ENCODE measurements around the gene PSTK.

PSTK gene

DNA sequence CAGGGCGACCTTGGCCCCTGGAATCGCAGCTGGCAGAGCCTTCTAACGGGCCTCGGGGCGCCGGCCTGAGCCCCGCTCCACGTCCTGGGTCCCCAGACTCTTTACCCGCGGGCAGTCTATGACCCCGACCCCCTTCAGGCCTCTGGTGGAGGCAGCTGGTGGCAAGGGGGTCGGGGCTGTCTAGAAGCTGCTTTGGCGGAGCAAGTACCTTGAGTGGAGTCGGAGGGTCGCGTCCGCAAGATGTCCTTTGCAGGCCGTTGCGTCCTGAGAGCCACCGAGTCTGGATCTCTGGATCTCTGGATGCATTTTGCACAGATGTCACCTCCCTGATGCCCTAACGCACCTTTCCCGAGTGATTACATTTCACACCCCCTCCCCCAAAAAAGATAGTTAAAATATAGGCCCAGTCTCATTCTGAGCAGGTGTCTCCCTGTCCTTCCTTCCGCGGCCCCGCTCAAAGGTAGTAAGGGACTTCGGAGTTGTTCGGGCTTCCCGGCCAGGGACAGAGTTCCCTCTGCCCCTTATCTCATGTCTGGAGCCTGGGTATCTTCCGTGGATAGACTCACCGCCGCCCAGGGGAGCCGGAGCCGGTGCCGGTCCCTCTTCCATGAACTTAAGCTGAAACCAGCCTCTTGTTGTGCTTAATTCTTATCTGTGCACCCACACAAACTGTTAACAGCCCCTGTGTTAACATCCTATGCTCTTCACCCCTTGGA is 29.1 kb downstream of the PSTK start:
- no peaks in the 10 kb centered on the region for H3K27me3 ChIP-seq (ENCODE audit: control insufficient read depth, insufficient read depth, low read length)
- peak overlapping the region; percentile 84 for H3K4me3 ChIP-seq (ENCODE audit: low read depth, low read length)
- peak overlapping the region; percentile 83 for H2AFZ ChIP-seq
- TF ChIP-seq, protein P1, sequence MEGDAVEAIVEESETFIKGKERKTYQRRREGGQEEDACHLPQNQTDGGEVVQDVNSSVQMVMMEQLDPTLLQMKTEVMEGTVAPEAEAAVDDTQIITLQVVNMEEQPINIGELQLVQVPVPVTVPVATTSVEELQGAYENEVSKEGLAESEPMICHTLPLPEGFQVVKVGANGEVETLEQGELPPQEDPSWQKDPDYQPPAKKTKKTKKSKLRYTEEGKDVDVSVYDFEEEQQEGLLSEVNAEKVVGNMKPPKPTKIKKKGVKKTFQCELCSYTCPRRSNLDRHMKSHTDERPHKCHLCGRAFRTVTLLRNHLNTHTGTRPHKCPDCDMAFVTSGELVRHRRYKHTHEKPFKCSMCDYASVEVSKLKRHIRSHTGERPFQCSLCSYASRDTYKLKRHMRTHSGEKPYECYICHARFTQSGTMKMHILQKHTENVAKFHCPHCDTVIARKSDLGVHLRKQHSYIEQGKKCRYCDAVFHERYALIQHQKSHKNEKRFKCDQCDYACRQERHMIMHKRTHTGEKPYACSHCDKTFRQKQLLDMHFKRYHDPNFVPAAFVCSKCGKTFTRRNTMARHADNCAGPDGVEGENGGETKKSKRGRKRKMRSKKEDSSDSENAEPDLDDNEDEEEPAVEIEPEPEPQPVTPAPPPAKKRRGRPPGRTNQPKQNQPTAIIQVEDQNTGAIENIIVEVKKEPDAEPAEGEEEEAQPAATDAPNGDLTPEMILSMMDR (IDR thresholded peaks at IDR 0.05), result no peak
- H3K9me3 ChIP-seq (ENCODE audit: control insufficient read depth, low read length), result no peaks in the 10 kb centered on the region
- H3K79me2 ChIP-seq, result peaks cover 41% of the 10 kb centered on the region
- no peaks in the 10 kb centered on the region for H3K4me1 ChIP-seq
- no peaks in the 10 kb centered on the region for H3K36me3 ChIP-seq (ENCODE audit: control insufficient read depth, insufficient read depth, low read length)
- H3K4me2 ChIP-seq (ENCODE audit: low read length), result peak overlapping the region; percentile 85
- H3K9ac ChIP-seq, result peak overlapping the region; percentile 81
- peak overlapping the region; percentile 55 for H3K27ac ChIP-seq

GRCh38 chr10:123011987-123012386 is 31.8 kb downstream of the PSTK start:
- TF ChIP-seq, protein P1 (IDR thresholded peaks at IDR 0.05), result no peak
- H3K9ac ChIP-seq, result no peak overlapping the region
- H3K79me2 ChIP-seq, result peaks cover 38% of the 10 kb centered on the region
- H3K27ac ChIP-seq, result no peak overlapping the region
- H3K27me3 ChIP-seq (ENCODE audit: control insufficient read depth, insufficient read depth, low read length), result no peaks in the 10 kb centered on the region
- H3K4me2 ChIP-seq (ENCODE audit: low read length), result no peak overlapping the region
- H2AFZ ChIP-seq, result no peak overlapping the region
- no peak overlapping the region for H3K4me3 ChIP-seq (ENCODE audit: low read depth, low read length)
- H3K9me3 ChIP-seq (ENCODE audit: control insufficient read depth, low read length), result no peaks in the 10 kb centered on the region
- no peaks in the 10 kb centered on the region for H3K4me1 ChIP-seq
- no peaks in the 10 kb centered on the region for H3K36me3 ChIP-seq (ENCODE audit: control insufficient read depth, insufficient read depth, low read length)

DNA sequence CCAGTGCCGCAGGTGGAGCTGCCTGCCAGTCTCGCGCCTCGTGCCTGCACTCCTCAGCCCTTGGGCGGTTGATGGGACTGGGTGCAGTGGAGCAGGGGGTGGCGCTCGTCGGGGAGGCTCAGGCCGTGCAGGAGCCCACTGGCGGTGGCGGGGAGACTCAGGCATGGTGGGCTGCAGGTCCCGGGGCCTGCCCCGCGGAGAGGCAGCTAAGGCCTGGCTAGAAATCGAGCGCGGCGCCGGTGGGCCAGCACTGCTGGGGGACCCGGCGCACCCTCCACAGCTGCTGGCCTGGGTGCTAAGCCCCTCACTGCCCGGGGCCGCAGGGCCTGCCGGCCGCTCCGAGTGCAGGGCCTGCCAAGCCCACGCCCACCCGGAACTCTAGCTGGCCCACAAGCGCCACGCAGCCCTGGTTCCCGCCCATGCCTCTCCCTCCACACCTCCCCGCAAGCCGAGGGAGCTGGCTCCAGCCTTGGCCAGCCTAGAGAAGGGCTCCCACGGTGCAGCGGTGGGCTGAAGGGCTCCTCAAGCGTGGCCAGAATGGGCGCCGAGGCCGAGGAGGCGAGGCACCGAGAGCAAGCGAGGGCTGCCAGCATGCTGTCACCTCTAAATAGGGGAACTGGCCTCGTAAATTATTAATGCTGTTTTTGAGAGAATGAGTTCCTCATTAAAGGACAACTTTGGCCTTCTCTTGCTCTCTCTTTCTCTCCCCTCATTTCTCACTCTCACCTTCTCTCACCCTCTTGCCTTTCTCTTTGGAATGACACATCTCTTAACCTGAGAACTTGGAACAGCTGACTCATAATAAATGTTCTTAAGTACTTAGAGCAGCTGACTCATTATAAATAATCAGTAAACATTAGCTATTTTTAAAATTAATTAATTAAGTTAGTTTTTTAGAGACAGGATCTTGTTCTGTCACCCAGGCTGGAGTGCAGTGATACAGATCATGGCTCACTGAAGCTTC is 33.5 kb downstream of the PSTK start:
- no peak overlapping the region for H3K27ac ChIP-seq
- H3K27me3 ChIP-seq (ENCODE audit: control insufficient read depth, insufficient read depth, low read length), result no peaks in the 10 kb centered on the region
- H3K79me2 ChIP-seq, result peaks cover 37% of the 10 kb centered on the region
- no peak overlapping the region for H3K4me2 ChIP-seq (ENCODE audit: low read length)
- H3K4me1 ChIP-seq, result no peaks in the 10 kb centered on the region
- H3K36me3 ChIP-seq (ENCODE audit: control insufficient read depth, insufficient read depth, low read length), result no peaks in the 10 kb centered on the region
- no peak overlapping the region for H3K4me3 ChIP-seq (ENCODE audit: low read depth, low read length)
- no peak overlapping the region for H3K9ac ChIP-seq
- TF ChIP-seq, protein P1 (IDR thresholded peaks at IDR 0.05), result no peak
- H2AFZ ChIP-seq, result no peak overlapping the region
- no peaks in the 10 kb centered on the region for H3K9me3 ChIP-seq (ENCODE audit: control insufficient read depth, low read length)

GRCh38 chr10:123014772-123015171 is 34.6 kb downstream of the PSTK start:
- Histone ChIP-seq H3K4me1 (no peaks in the 10 kb centered on the region), H3K79me2 (peaks cover 33% of the 10 kb centered on the region), H2AFZ (no peak overlapping the region), H3K27ac (no peak overlapping the region), H3K4me2 (ENCODE audit: low read length) (no peak overlapping the region), H3K36me3 (ENCODE audit: control insufficient read depth, insufficient read depth, low read length) (no peaks in the 10 kb centered on the region), H3K9me3 (ENCODE audit: control insufficient read depth, low read length) (no peaks in the 10 kb centered on the region), H3K27me3 (ENCODE audit: control insufficient read depth, insufficient read depth, low read length) (no peaks in the 10 kb centered on the region), H3K9ac (no peak overlapping the region), H3K4me3 (ENCODE audit: low read depth, low read length) (no peak overlapping the region)
- TF ChIP-seq, protein P1 (IDR thresholded peaks at IDR 0.05), result no peak

All from parathyroid adenoma (tissue), 2 donors.